Mucosa of rectum (tissue), 2 donors: ENCODE data around the gene CLEC1A.

Experiments used
- H3K27ac ChIP-seq, 2 donors: one replicate each; pipeline ENCODE4 v1.7.0; 2013; ENCODE audit warnings: inconsistent platforms in 2 of 2, low read depth in 2 of 2, low read length in 2 of 2
- H3K27me3 ChIP-seq, 2 donors: one replicate each; pipeline ENCODE4 v1.7.0; 2013; ENCODE audit warnings: low read length in 2 of 2; ENCODE audit not compliant: control insufficient read depth in 2 of 2, insufficient read depth in 2 of 2
- H3K36me3 ChIP-seq, 2 donors: one replicate each; pipeline ENCODE4 v1.7.0; 2013; ENCODE audit warnings: low read length in 2 of 2; ENCODE audit not compliant: control insufficient read depth in 2 of 2, insufficient read depth in 2 of 2
- H3K4me1 ChIP-seq, 2 donors: one replicate each; pipeline ENCODE4 v1.7.0; 2013; ENCODE audit warnings: low read length in 2 of 2, mild to moderate bottlenecking in 1 of 2; ENCODE audit not compliant: control insufficient read depth in 2 of 2, insufficient read depth in 2 of 2
- H3K4me3 ChIP-seq, 2 donors: one replicate each; pipeline ENCODE4 v1.7.0; 2013; ENCODE audit warnings: low read length in 2 of 2
- H3K9ac ChIP-seq, 2 donors: one replicate each; pipeline ENCODE4 v1.7.0; 2013; ENCODE audit warnings: low read length in 2 of 2, low read depth in 1 of 2, mild to moderate bottlenecking in 1 of 2
- H3K9me3 ChIP-seq, 2 donors: one replicate each; pipeline ENCODE4 v1.7.0; 2013; ENCODE audit warnings: low read length in 2 of 2; ENCODE audit not compliant: control insufficient read depth in 2 of 2
- donor health status: healthy.
- donor health status: Normal muscosa, but diverticular disease.

The CLEC1A gene

GRCh38 chr12:10102322-10102721, 3.5 kb upstream of the CLEC1A start:
- no peak overlapping the region for H3K4me3 ChIP-seq
- H3K9ac ChIP-seq, result no peak overlapping the region
- no peaks in the 10 kb centered on the region for H3K4me1 ChIP-seq
- H3K36me3 ChIP-seq, result no peaks in the 10 kb centered on the region
- H3K27ac ChIP-seq, result no peak overlapping the region
- H3K27me3 ChIP-seq, result no peaks in the 10 kb centered on the region
- no peaks in the 10 kb centered on the region for H3K9me3 ChIP-seq

GRCh38 chr12:10101648-10102220, 2.9 kb upstream of the CLEC1A start:
- no peak overlapping the region for H3K4me3 ChIP-seq
- H3K9me3 ChIP-seq, result no peaks in the 10 kb centered on the region
- no peak overlapping the region for H3K9ac ChIP-seq
- H3K27me3 ChIP-seq, result no peaks in the 10 kb centered on the region
- H3K27ac ChIP-seq, result no peak overlapping the region
- no peaks in the 10 kb centered on the region for H3K36me3 ChIP-seq
- H3K4me1 ChIP-seq, result no peaks in the 10 kb centered on the region

DNA sequence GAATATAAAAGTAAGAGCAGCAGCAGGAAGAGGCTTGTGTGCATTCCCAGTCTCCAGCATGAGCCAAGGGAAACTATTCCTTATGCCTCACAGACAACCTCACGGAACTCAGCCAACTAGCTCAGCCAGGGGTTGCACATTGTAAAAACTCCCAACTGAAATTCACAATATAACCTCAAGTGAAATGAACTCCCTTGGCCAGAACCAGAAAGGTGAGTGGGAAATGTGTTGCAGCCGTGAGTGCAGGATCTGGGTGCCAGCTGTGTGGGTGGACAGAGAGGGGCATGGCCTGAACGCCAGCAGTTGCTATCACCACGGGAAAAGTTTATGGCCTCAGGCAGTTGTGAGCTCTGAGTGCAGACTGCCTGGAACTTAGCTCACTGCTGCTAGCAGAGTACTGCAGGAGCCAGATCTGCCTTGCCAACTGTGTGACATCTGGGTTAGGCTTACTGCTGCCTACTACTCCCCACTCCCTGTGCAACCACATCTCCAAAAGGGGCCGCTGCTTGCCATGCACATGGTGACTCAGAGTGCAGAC, 2.3 kb upstream of the CLEC1A start:
- Histone ChIP-seq H3K9me3 (no peaks in the 10 kb centered on the region), H3K9ac (no peak overlapping the region), H3K27me3 (no peaks in the 10 kb centered on the region), H3K4me3 (no peak overlapping the region), H3K4me1 (no peaks in the 10 kb centered on the region), H3K36me3 (no peaks in the 10 kb centered on the region), H3K27ac (no peak overlapping the region)

DNA sequence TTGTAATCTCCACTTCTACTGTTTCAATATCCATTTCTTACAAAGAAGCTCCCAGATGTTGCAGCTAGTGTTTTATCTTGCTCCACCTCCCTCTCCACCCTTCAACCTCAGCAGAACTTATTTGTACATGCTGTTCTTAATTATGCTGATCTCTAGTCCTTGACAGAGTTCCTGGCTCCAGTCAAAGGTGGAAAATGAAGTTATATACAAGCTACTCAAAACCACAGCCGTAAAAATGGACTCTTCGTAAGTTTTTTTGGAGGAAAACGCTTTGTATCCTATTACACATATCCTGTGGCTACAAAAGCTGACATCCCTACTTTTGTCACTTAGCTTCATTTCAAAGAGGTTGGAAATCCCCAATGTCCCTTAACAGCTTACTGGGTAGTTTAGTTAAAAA, 1.3 kb downstream of the CLEC1A start:
- Histone ChIP-seq H3K27ac (no peak overlapping the region), H3K27me3 (no peaks in the 10 kb centered on the region), H3K9me3 (no peaks in the 10 kb centered on the region), H3K4me1 (no peaks in the 10 kb centered on the region), H3K4me3 (no peak overlapping the region), H3K36me3 (no peaks in the 10 kb centered on the region), H3K9ac (no peak overlapping the region)

DNA sequence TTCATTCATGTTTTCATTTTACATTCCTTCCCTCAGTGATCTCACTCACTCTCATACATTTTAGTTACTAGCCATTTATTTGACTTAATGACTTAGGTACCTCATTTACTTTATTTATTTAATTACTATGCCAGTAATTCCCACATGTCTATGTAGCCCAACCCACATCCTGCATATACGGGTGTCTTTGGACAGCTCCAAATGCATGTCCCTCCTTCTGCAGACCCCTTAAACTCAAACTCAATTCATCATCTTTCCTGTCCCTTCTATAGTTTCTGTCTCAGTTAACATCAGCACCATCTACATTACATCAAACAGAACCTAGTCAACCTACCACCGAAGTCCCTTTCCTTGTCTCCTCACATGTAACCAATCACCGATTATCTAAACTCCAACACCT, 2.8 kb downstream of the CLEC1A start:
- Histone ChIP-seq H3K9me3 (no peaks in the 10 kb centered on the region), H3K27me3 (no peaks in the 10 kb centered on the region), H3K27ac (peak overlapping the region in 1 of 2 donors; percentile 8), H3K36me3 (no peaks in the 10 kb centered on the region), H3K9ac (no peak overlapping the region), H3K4me3 (no peak overlapping the region), H3K4me1 (no peaks in the 10 kb centered on the region)

GRCh38 chr12:10094646-10095395, 4.0 kb downstream of the CLEC1A start:
- H3K4me1 ChIP-seq, result no peaks in the 10 kb centered on the region
- H3K27ac ChIP-seq, result no peak overlapping the region
- no peaks in the 10 kb centered on the region for H3K27me3 ChIP-seq
- H3K36me3 ChIP-seq, result no peaks in the 10 kb centered on the region
- H3K9ac ChIP-seq, result no peak overlapping the region
- H3K9me3 ChIP-seq, result no peaks in the 10 kb centered on the region
- no peak overlapping the region for H3K4me3 ChIP-seq

DNA sequence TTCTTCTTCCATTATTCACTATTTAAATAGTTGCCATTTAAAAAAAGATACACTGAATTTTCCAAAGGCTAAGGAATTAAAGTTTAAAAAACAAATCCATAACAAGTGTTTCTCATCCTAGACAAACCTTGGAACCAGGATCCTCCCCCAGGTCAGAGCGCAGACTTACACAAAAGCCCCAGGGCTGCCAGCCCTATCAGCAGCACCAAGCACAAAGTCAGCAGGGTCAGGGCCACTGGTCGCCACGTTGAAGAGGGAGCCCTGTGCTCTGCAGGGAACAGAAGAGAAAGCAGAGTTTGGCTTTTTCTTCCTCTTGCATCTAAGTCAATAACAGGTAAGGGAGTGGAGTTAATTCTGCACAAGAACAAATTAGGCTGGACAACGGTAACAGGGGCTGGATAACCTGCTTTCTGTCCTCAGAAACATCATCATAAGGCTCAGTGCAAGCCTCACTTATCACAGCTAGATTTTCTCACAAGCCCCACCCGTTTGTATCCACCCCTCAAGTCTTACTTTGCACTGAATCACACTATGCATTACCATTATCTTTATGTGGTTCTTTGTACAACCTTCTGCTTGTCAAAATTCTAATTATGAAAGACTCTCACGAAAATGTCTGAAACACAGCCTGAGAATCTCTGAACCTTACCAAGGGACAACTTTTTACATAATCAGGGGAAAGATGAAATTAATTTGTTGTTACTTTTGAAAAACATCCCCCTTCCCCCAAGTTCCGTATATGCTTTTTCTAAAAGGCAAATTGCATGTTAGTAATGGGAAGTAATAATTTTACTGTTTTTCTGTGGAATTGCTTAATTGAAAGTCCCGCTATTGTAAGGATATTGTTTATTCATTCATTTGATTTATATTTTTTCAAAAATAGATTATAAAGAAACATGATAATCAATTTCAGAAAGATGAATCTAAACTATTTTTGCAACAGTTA, 9.6 kb downstream of the CLEC1A start:
- Histone ChIP-seq H3K9me3 (no peaks in the 10 kb centered on the region), H3K9ac (no peak overlapping the region), H3K4me1 (no peaks in the 10 kb centered on the region), H3K27me3 (no peaks in the 10 kb centered on the region), H3K4me3 (no peak overlapping the region), H3K36me3 (no peaks in the 10 kb centered on the region), H3K27ac (no peak overlapping the region)

GRCh38 chr12:10088031-10088430, 10.8 kb downstream of the CLEC1A start:
- Histone ChIP-seq H3K9ac (no peak overlapping the region), H3K27me3 (no peaks in the 10 kb centered on the region), H3K9me3 (no peaks in the 10 kb centered on the region), H3K36me3 (no peaks in the 10 kb centered on the region), H3K27ac (no peak overlapping the region), H3K4me3 (no peak overlapping the region), H3K4me1 (no peaks in the 10 kb centered on the region)

GRCh38 chr12:10086387-10086786, 12.4 kb downstream of the CLEC1A start:
- Histone ChIP-seq H3K36me3 (no peaks in the 10 kb centered on the region), H3K9ac (no peak overlapping the region), H3K27ac (no peak overlapping the region), H3K4me3 (no peak overlapping the region), H3K9me3 (no peaks in the 10 kb centered on the region), H3K27me3 (no peaks in the 10 kb centered on the region), H3K4me1 (peaks cover 0 to 5% of the 10 kb centered on the region in 2 donors)

GRCh38 chr12:10084733-10085132, 14.1 kb downstream of the CLEC1A start:
- peaks cover 0 to 5% of the 10 kb centered on the region in 2 donors for H3K4me1 ChIP-seq
- no peak overlapping the region for H3K9ac ChIP-seq
- H3K27ac ChIP-seq, result no peak overlapping the region
- no peaks in the 10 kb centered on the region for H3K36me3 ChIP-seq
- H3K4me3 ChIP-seq, result no peak overlapping the region
- no peaks in the 10 kb centered on the region for H3K27me3 ChIP-seq
- no peaks in the 10 kb centered on the region for H3K9me3 ChIP-seq
